SK-N-SH treated with all-trans-retinoic acid at 6 μM for 48 hours (cell line): ENCODE results near the gene TPP2.

Experiments used
- CSDC2 ChIP-seq: fragments of 250-450 bp; sonication (Bioruptor Pico); IDR thresholded peaks from 2 replicates; pipeline ENCODE4 v1.5.0; 2020; ENCODE audit warnings: mild to moderate bottlenecking, moderate library complexity
- PATZ1 ChIP-seq: fragments of 250-450 bp; sonication (Bioruptor Pico); IDR thresholded peaks from 2 replicates; pipeline ENCODE4 v1.8.0; 2020; ENCODE audit warnings: mild to moderate bottlenecking, moderate library complexity, borderline replicate concordance
- RARB ChIP-seq: fragments of 250-450 bp; sonication (Bioruptor Pico); IDR thresholded peaks from 2 replicates; pipeline ENCODE4 v1.8.0; 2021; ENCODE audit warnings: mild to moderate bottlenecking, moderate library complexity
- SNAI2 ChIP-seq: fragments of 250-450 bp; sonication (Bioruptor Pico); IDR thresholded peaks from 2 replicates; pipeline ENCODE4 v1.5.0; 2020; ENCODE audit warnings: mild to moderate bottlenecking, moderate library complexity
- TCF4 ChIP-seq: fragments of 250-450 bp; sonication (Bioruptor Pico); IDR thresholded peaks from 2 replicates; pipeline ENCODE4 v1.8.0; 2021; ENCODE audit warnings: mild to moderate bottlenecking, moderate library complexity, borderline replicate concordance
- ZFP3 ChIP-seq: fragments of 250-450 bp; sonication (Bioruptor Pico); IDR thresholded peaks from 2 replicates; pipeline ENCODE4 v1.5.0; 2020; ENCODE audit warnings: mild to moderate bottlenecking, moderate library complexity
- ZFP30 ChIP-seq: fragments of 450-650 bp; formaldehyde crosslinking; IDR thresholded peaks from 2 replicates; pipeline ENCODE4 v1.5.0; 2022; ENCODE audit warnings: mild to moderate bottlenecking, moderate library complexity
- ZNF8 ChIP-seq: fragments of 450-650 bp; formaldehyde crosslinking; IDR thresholded peaks from 2 replicates; pipeline ENCODE4 v1.5.0; 2020; ENCODE audit warnings: mild to moderate bottlenecking, moderate library complexity

GRCh38 chr13:102609696-102610095 is 12.9 kb downstream of the TPP2 start:
- TF ChIP-seq ZFP30 (CRISPR knock-in tag) (no peak), CSDC2 (no peak), PATZ1 (CRISPR knock-in tag) (no peak), RARB (CRISPR knock-in tag) (no peak), TCF4 (CRISPR knock-in tag) (no peak), ZFP3 (no peak), ZNF8 (CRISPR knock-in tag) (no peak), SNAI2 (CRISPR knock-in tag) (no peak)
